Measurements from ENCODE around the gene SSTR5.
A peak's percentile ranks its signal among the peaks of the same experiment; 100 is the strongest.
"Not testable (repeated sequence)": the region's sequence is repeated elsewhere in the genome, so short reads cannot be mapped to it uniquely, and the experiment has no call there.

Gene SSTR5

GRCh38 chr16:1072526-1073261 lies at the start of gene SSTR5:
Gene SSTR5 (plus strand): TSS chr16:1072747. CDS start chr16:1078869, 6,122 bp downstream.
- Mint-ChIP-seq H3K36me3 (peaks cover 5% of the 10 kb centered on the region), H3K27ac (no peak within 1 kb of the TSS), H3K4me3 (no peak within 1 kb of the TSS), H3K9me3 (no peaks in the 10 kb centered on the region), H3K27me3 (peaks cover 65% of the 10 kb centered on the region), H3K4me1 (peaks cover 4% of the 10 kb centered on the region)
- peak; percentile 24 for ATAC-seq

DNA sequence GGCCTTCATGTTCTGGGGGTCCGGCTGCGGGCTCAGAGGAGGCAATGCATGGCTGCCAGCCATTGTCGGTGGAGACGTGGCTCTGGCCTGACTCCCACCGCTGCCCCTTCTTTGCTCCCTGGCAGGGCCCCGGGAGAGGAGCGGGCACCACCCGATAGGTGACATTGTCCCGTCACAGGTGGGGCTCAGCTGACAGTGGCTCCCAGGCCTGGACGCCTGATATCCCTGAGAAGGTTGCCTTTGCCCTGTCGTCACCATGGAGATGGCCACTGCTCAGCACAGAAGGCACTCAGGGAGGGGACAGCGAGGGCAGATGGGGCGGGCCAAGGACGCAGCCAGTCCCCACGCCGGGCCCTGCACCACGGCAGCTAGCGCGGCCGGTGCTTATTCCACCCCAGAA lies 48.4 kb upstream of the SSTR5 start:
- no peak for ATAC-seq
- Mint-ChIP-seq H3K27ac (no peak overlapping the region), H3K4me1 (no peaks in the 10 kb centered on the region), H3K9me3 (no peaks in the 10 kb centered on the region), H3K27me3 (peaks cover 13% of the 10 kb centered on the region), H3K36me3 (no peaks in the 10 kb centered on the region), H3K4me3 (no peak overlapping the region)

- H3K36me3 Mint-ChIP-seq, H3K4me1 Mint-ChIP-seq, ATAC-seq, H3K9me3 Mint-ChIP-seq, H3K27ac Mint-ChIP-seq, H3K4me3 Mint-ChIP-seq: not testable (repeated sequence)
- peaks cover 18% of the 10 kb centered on the region for H3K27me3 Mint-ChIP-seq
Observed at GRCh38 chr16:1025183-1025809, 47.3 kb upstream of the SSTR5 start.

- H3K9me3 Mint-ChIP-seq: no peaks in the 10 kb centered on the region
- no peaks in the 10 kb centered on the region for H3K36me3 Mint-ChIP-seq
Observed at GRCh38 chr16:1026057-1026783, 46.3 kb upstream of the SSTR5 start.

GRCh38 chr16:1026784-1027500 lies 45.6 kb upstream of the SSTR5 start:
- Mint-ChIP-seq H3K9me3 (no peaks in the 10 kb centered on the region), H3K4me1 (no peaks in the 10 kb centered on the region), H3K4me3 (no peak overlapping the region), H3K27ac (no peak overlapping the region), H3K36me3 (no peaks in the 10 kb centered on the region), H3K27me3 (peaks cover 18% of the 10 kb centered on the region)
- ATAC-seq: no peak

More at GRCh38 chr16:1026057-1026783, 46.3 kb upstream of the SSTR5 start:
- Mint-ChIP-seq H3K4me3 (no peak overlapping the region), H3K4me1 (no peaks in the 10 kb centered on the region), H3K27ac (no peak overlapping the region), H3K27me3 (peaks cover 18% of the 10 kb centered on the region)
- no peak for ATAC-seq

GRCh38 chr16:1027501-1027815 lies 45.1 kb upstream of the SSTR5 start:
- Mint-ChIP-seq H3K9me3 (no peaks in the 10 kb centered on the region), H3K27me3 (peaks cover 18% of the 10 kb centered on the region), H3K4me1 (no peaks in the 10 kb centered on the region), H3K36me3 (no peaks in the 10 kb centered on the region), H3K4me3 (no peak overlapping the region), H3K27ac (no peak overlapping the region)
- ATAC-seq: no peak

GRCh38 chr16:1028056-1028455 lies 44.5 kb upstream of the SSTR5 start:
- Mint-ChIP-seq H3K4me3 (no peak overlapping the region), H3K27me3 (peaks cover 18% of the 10 kb centered on the region), H3K27ac (no peak overlapping the region), H3K36me3 (no peaks in the 10 kb centered on the region), H3K4me1 (no peaks in the 10 kb centered on the region), H3K9me3 (no peaks in the 10 kb centered on the region)
- no peak for ATAC-seq

DNA sequence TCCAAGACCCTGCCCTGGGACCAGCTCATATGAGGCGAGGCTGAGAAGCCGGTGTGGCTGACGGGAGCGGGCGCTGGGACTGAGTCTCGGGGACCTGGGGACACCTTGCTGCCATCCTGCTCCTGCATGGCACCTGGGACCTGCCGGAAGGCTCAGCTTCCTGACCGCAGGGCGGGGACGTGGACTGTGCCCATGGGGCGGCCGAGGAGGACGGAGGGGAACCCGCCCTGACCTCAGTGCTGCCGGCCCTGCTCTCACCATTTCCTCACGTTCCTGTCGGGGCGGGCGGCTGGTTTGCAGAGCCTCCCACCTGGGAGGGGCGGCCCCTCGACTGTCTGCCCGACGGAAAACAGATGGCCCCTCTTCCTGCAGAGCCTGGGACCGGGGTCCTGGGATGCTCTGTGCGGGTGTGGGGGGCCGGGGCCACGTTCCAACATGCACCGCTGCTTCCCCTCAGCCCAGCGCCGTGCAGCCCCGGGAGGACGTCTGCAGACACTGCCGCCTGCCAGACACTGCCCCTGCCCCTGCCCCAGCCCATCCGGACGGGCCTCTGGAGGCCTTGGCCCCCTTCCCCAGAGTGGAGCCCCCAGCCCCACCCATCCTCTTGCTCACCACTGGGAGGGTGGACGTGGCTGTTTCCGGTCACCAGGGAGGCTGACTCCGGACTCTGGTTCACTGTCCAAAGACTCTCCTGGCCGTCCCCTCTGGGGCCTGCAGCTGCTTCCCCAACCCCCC lies 43.9 kb upstream of the SSTR5 start:
- no peak overlapping the region for H3K4me3 Mint-ChIP-seq
- no peaks in the 10 kb centered on the region for H3K36me3 Mint-ChIP-seq
- no peaks in the 10 kb centered on the region for H3K4me1 Mint-ChIP-seq
- H3K27me3 Mint-ChIP-seq: peaks cover 18% of the 10 kb centered on the region
- no peak overlapping the region for H3K27ac Mint-ChIP-seq
- peak; percentile 13 for ATAC-seq
- no peaks in the 10 kb centered on the region for H3K9me3 Mint-ChIP-seq

DNA sequence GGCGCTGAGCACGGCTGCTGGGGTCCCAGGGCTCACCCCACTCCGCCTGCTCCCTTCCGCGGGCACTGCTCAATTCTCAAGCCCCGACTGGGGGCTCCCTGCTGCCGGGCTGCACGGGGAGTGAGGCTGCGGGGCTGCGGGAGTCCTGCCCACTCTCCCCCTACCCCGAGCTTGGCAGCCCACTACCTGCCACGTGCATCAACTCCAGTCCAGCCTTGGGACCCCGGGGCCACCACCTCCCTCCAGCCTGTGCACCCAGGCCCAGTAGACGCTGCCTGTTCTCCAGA lies 43.3 kb upstream of the SSTR5 start:
- Mint-ChIP-seq H3K4me3 (no peak overlapping the region), H3K9me3 (no peaks in the 10 kb centered on the region), H3K27me3 (peaks cover 18% of the 10 kb centered on the region), H3K27ac (no peak overlapping the region), H3K4me1 (no peaks in the 10 kb centered on the region), H3K36me3 (no peaks in the 10 kb centered on the region)
- ATAC-seq: no peak

GRCh38 chr16:1030473-1030901 lies 42.1 kb upstream of the SSTR5 start:
- H3K27ac Mint-ChIP-seq: no peak overlapping the region
- no peaks in the 10 kb centered on the region for H3K4me1 Mint-ChIP-seq
- H3K36me3 Mint-ChIP-seq: no peaks in the 10 kb centered on the region
- no peaks in the 10 kb centered on the region for H3K9me3 Mint-ChIP-seq
- H3K4me3 Mint-ChIP-seq: no peak overlapping the region
- ATAC-seq: no peak
- H3K27me3 Mint-ChIP-seq: peaks cover 9% of the 10 kb centered on the region

GRCh38 chr16:1031666-1032065 lies 40.9 kb upstream of the SSTR5 start:
- Mint-ChIP-seq H3K9me3 (no peaks in the 10 kb centered on the region), H3K36me3 (no peaks in the 10 kb centered on the region), H3K27me3 (peaks cover 8% of the 10 kb centered on the region), H3K4me1 (no peaks in the 10 kb centered on the region), H3K4me3 (no peak overlapping the region), H3K27ac (no peak overlapping the region)
- no peak for ATAC-seq

- ATAC-seq: no peak
- H3K9me3 Mint-ChIP-seq: no peaks in the 10 kb centered on the region
- H3K27ac Mint-ChIP-seq: no peak overlapping the region
- no peaks in the 10 kb centered on the region for H3K4me1 Mint-ChIP-seq
- H3K36me3 Mint-ChIP-seq: no peaks in the 10 kb centered on the region
- no peak overlapping the region for H3K4me3 Mint-ChIP-seq
- H3K27me3 Mint-ChIP-seq: peaks cover 10% of the 10 kb centered on the region
Observed at GRCh38 chr16:1032607-1033006, 39.9 kb upstream of the SSTR5 start.

GRCh38 chr16:1033128-1033679 lies 39.3 kb upstream of the SSTR5 start:
- H3K9me3 Mint-ChIP-seq: no peaks in the 10 kb centered on the region
- no peaks in the 10 kb centered on the region for H3K4me1 Mint-ChIP-seq
- H3K27me3 Mint-ChIP-seq: peaks cover 16% of the 10 kb centered on the region

DNA sequence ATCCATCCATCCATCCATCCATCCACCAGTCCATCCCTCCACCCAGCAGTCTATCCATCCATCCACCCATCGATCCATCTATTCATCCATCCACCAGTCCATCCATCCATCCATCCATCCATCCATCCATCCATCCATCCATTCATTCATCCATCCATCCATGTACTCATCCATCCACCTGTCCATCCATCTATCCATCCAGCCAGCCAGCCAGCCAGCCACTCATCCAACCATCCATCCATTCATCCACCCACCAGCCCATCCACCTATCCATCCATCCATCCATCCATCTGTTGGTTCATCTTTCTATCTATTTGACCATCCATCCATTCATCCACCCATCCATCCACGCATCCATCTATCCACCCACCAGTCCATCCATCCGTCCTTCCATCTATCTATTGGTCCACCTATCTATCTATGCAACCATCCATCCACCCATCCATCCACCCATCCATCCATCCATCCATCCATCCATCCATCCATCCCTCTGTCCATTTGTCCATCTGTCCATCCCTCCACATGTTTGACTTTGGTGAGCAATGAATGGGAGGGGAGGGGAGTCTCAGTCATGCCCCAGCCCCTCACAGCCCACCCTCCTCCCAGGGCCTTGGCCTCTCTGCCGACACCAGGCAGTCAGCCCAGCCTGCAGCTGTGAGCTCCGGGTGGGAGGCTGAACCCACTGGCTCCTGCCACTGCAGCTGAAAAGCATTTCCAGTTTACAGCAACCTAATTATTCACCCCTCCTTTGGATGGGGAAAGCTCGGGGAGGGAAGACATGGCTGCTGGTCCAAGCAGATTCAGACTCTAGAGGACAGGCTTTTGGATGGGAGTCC lies 38.1 kb upstream of the SSTR5 start:
- Mint-ChIP-seq H3K27me3 (peaks cover 21% of the 10 kb centered on the region), H3K4me1 (no peaks in the 10 kb centered on the region), H3K36me3 (no peaks in the 10 kb centered on the region), H3K4me3 (no peak overlapping the region), H3K27ac (no peak overlapping the region), H3K9me3 (no peaks in the 10 kb centered on the region)
- no peak for ATAC-seq

More at GRCh38 chr16:1033128-1033679, 39.3 kb upstream of the SSTR5 start:
- H3K4me3 Mint-ChIP-seq: no peak overlapping the region
- no peaks in the 10 kb centered on the region for H3K36me3 Mint-ChIP-seq
- H3K27ac Mint-ChIP-seq: no peak overlapping the region
- no peak for ATAC-seq

Data from stimulated activated memory B cell treated with anti-CD40 and anti-IgM and Interleukin-4, amounts not matched to agents 10 μg/mL and 1 μg/mL and 100 μg/mL, for 72 hours (primary cell).